ENCODE results near the gene GABRA4.

GABRA4 gene

DNA sequence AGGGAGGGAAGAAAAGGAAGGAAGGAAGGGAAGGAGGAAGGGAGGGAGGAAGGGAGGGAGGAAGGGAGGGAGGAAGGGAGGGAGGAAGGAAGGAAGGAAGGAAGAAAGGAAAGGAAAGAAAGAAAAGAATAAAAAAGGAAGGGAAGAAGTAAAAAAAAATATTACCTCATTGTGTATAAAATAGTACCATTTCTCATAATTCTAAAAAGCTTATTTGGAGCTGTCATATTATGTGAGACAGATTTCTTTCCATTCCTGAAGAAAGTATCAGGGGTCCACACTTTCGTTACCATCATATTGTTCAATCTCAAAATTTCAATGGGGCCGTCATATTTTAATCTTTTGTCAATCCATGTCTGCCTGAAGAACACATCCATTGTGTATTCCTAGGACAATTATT, 16.1 kb downstream of the GABRA4 start:
- DNase-seq = no peak

DNA sequence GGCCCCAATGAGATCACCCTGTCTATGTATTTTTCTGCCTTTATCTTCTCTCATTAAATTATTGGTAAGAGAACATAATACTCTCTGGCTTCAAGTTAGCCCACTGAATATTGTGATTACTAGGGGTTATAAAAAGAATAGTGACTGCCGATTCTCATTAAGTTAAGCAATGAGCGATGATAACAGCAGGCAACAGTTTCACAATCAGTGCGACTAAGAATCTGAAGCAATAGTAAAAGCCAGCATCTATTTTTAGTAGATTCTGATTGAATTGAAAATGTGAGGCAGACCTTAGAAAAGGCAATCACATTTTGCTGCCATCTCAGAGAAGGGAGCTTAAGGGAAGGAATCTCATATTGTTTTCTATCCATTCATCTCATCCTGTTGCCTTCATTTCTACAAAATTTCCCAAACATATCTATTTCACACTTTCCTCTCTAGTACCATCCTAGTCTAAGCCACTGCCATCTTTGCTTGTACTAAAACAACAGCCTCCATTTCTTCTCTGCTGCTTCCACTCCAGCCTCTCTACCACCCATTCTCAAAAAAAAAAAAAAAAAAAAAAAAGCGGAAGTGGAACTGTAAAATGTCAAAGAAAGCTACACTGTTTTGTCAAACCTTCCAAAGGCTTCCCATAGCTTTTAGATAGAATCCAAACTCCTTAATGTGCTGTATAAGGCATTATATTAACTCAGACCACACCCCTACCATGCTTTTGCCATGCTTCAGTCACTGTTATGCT, 17.4 kb downstream of the GABRA4 start:
- no peak for DNase-seq

GRCh38 chr4:46974891-46975543, 18.4 kb downstream of the GABRA4 start:
- no peak for DNase-seq

DNA sequence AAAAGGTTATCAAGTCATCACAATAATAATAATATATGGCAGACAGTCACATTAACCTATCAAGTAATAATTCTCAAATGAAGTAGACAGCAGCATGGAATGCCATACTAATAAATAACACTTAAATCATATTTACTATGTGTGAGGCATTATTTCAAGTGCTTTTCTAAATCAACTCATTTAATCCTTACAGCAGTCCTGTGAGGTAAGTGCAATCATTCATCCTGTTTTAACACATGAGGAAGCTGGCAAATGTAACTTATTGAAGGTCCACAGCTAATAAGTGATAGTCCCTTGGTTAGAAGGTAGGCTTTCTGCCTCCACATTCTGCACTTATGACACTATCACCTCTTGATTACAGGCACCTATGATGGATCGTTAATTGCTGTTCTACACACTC, 24.5 kb downstream of the GABRA4 start:
- DNase-seq = no peak

DNA sequence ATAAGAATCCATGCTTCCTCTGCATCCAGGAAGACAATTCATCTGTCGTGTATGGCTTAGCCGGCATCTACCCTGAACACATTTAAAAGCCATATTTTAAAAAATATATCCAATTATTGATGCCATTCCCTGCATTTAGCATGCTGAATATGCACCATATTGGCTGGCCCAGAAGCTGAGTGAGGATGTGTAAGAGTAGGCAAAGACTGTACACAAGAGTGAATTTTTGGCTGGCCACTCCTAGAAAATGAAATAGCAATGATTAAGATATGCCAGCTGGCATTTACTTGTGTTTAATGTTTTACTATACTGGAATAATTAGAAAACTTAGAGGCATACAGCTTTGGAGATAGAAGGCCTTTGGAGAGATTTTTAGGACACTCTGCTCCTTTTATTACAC, 25.8 kb downstream of the GABRA4 start:
- no peak for DNase-seq

- DNase-seq = no peak
Measured at GRCh38 chr4:46958742-46959488, 34.5 kb downstream of the GABRA4 start.

GRCh38 chr4:46956451-46956850, 36.9 kb downstream of the GABRA4 start:
- no peak for DNase-seq

DNA sequence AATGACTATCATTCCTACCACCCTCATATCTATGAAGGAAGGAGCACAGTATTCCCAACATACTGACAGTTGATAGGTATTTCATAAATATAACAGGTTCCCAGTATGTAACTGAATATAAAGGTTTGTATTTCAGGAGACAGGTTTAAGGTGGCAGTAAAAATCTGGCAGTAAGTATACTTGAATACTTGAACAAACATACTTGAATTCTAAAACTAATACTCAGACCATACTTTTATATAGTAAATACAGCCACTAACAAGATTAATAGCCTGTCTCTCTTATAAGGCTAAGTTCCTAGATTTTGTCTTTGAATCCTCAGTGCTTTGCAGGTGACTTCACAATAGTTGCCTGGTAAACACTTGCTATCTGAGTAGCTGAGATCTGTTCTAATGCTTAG, 37.8 kb downstream of the GABRA4 start:
- DNase-seq = no peak

DNA sequence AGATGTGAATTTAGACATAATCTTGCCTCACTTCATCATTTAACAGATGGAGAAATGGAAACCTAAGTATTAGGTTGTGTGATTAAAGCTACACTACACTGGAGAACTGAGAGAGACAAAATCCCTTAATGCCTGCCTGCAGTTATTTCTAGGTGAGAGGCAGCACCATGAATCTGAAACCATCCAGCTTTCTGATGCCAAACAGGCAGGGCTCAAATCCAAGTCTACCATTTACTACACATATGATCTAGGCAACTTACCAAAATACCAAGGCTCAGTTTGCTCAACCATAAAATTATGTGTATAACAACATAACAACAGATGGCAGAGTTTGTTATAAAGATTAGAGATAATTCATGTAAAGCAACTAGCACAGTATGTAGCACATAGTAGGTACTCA, 38.7 kb downstream of the GABRA4 start:
- no peak for DNase-seq

DNA sequence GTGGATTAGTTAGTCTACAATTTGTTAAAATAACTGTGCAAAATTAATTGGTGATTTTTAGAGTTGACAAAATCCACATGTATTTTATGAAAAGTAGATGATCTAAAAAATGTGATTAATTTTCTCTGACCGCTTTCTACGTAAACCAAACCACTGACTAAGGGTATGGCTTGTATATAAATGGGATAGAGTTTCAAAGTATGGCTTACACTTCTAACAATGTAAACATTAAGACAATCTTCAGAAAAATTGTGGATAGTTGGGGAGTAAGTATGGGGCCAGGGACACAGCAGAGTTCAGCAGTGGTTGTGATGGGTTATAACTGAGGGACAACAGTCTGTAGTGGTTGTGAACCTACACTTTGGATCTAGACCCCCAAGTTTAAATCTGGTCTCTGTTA, 39.8 kb downstream of the GABRA4 start:
- DNase-seq = no peak

GRCh38 chr4:46952451-46952850, 40.9 kb downstream of the GABRA4 start:
- no peak for DNase-seq

- no peak for DNase-seq
Measured at GRCh38 chr4:46950826-46951225, 42.6 kb downstream of the GABRA4 start.

GRCh38 chr4:46949822-46950221, 43.6 kb downstream of the GABRA4 start:
- DNase-seq = no peak

GRCh38 chr4:46947541-46947940, 45.8 kb downstream of the GABRA4 start:
- no peak for DNase-seq

GRCh38 chr4:46946919-46947536, 46.4 kb downstream of the GABRA4 start:
- DNase-seq = no peak

GRCh38 chr4:46945062-46945461, 48.3 kb downstream of the GABRA4 start:
- no peak for DNase-seq

DNA sequence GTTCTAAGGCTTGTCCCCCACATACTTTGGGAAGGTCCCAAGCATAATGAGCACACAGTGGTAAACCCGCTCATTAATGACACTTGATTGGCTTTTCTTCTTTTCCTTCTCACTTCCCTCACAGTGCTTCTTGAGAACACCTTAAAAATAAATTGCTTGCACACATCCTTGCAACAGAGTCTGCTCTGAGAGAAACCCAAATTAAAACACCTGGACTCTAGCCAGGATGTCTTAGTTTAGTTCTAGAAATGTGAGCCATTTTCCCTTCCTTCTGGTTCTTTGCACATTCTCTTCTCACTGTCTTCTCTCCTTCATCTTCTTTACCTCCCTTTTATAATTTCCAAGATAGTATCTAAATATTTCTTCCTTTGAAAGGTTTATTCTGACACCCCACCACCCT, 49.0 kb downstream of the GABRA4 start:
- DNase-seq = no peak

GRCh38 chr4:46937493-46937892, 55.9 kb downstream of the GABRA4 start:
- no peak for DNase-seq

DNA sequence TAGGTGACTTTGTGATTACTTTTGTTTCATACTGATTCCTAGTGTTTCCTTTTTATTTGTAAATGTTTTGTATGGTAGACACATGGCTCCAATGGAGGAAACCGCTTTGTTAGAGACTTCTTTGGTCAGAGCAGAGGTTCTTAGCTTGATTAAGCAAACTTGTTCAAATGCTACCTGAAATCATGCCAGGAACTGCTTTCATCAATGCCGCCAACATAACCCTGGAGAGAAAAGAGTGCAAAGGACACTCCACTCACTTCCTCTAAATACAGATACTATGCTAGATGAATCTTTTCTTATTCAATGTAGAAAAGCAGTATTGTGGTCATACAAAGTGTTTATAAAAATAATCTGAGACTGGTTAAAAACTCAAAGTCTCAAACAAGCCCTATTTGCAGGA, 58.7 kb downstream of the GABRA4 start:
- DNase-seq = no peak

- no peak for DNase-seq
Measured at GRCh38 chr4:46933686-46934085, 59.7 kb downstream of the GABRA4 start.

GRCh38 chr4:46931981-46932380, 61.4 kb downstream of the GABRA4 start:
- no peak for DNase-seq

DNA sequence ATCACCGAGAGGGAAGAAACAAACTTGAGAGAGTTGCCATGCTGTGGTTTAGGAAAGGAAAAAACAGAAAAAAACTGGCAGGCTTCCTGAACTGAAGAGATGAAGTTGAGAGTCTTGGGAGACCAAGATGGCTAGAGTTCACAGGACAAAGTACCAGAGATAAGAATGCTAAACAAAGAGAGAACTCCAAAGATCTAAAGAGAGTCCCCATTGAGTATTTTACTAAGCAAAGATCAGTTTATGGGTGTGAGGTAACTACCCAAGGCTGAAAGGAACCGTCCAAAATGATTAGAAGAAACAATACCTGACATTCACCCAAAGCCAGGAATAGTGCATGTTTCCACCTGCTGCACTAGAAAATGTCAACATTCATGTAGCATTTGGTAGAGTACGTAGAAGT, 62.5 kb downstream of the GABRA4 start:
- no peak for DNase-seq

DNA sequence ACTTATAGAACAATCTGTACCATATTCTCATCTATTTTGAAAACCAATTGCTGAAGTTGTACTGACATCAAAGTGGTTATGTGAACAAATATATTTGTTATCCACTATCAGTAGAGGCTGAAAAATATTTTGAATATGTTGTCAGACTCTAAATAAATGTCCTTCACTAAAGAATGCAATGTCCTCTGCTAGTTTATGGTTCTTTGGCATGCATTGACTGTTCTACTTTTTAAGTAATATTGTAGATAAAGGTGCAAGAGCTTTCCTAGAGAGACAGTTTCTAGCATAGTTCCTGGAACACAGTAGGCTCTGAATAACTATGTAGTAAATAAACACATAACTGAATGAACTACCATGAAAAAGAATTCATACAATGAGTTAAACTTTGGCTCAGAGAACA, 66.2 kb downstream of the GABRA4 start:
- no peak for DNase-seq
